Stomach (tissue), 9 donors: ENCODE results near the gene RABL2B. TPM values are rescaled to one million over a fixed set of nuclear protein-coding genes. Genes with fewer than 3 reads are reported as not detected.

ENCODE experiments used
- DNase-seq, 2 donors: peaks; one replicate each; pipeline versions ENCODE4 v3.0.0 to v3.0.0-alpha.2; 2013 to 2019
- H3K27ac ChIP-seq, 5 donors: fragments of 200-600 bp in 4 of 5; sonication (generic) in 4 of 5; one replicate each; pipeline ENCODE4 v1.5.1; 2013 to 2019; ENCODE audit warnings: mild to moderate bottlenecking in 1 of 5, moderate library complexity in 1 of 5
- H3K27me3 ChIP-seq, 3 donors: fragments of 200-600 bp; sonication (generic); one replicate each; pipeline ENCODE4 v1.5.1; 2017 to 2019; ENCODE audit warnings: mixed run types in 1 of 3
- H3K36me3 ChIP-seq, 4 donors: fragments of 200-600 bp; sonication (generic); 1 replicate in 3 of 4; 2 replicates in 1 of 4; pipeline ENCODE4 v1.5.1; 2016 to 2019
- H3K4me1 ChIP-seq, 4 donors: fragments of 200-600 bp; sonication (generic); one replicate each; pipeline ENCODE4 v1.5.1; 2016 to 2019
- H3K4me3 ChIP-seq, 4 donors: fragments of 200-600 bp; sonication (generic) in 3 of 4; one replicate each; pipeline ENCODE4 v1.5.1; 2016 to 2019; ENCODE audit warnings: mild to moderate bottlenecking in 1 of 4
- H3K9me3 ChIP-seq, 4 donors: fragments of 200-600 bp; sonication (generic); one replicate each; pipeline ENCODE4 v1.5.1; 2016 to 2019
- EP300 ChIP-seq: sonication (generic); formaldehyde crosslinking; IDR thresholded peaks from one replicate; pipeline ENCODE4 v1.6.1; 2017; ENCODE audit warnings: antibody characterized with exemption
- POLR2A ChIP-seq, 4 donors: fragments of 450-650 bp; IDR thresholded peaks; one replicate each; pipeline ENCODE4 v1.6.1; 2016; ENCODE audit warnings: antibody characterized with exemption in 4 of 4, control low read depth in 2 of 4, mild to moderate bottlenecking in 1 of 4, moderate library complexity in 1 of 4
- POLR2AphosphoS5 ChIP-seq, 3 donors: sonication (generic); formaldehyde crosslinking; IDR thresholded peaks; one replicate each; pipeline ENCODE4 v1.6.1; 2016; ENCODE audit warnings: antibody characterized with exemption in 3 of 3
- WGBS, 5 donors: extraction: QIAGEN DNeasy Blood & Tissue Kit in 3 of 5; methylation state at CpG; one replicate each; pipeline versions ENCODE4 v1.1.5 to v1.1.7; 2013 to 2018; 5-methylcytosine and 5-hydroxymethylcytosine counted together
- intact Hi-C: fragments of 100-400 bp; cut with DNase I; formaldehyde crosslinking; loops from one replicate; pipeline ENCODE4 v1.15.1; 2023; ENCODE audit warnings: low total_unique reads
- polyA plus RNA-seq, 3 donors: library from polyadenylated mRNA; stranded (reverse); fragments of 200-250 nt; gene quantifications; one replicate each; pipeline ENCODE4 v1.2.3, GENCODE V29; 2013
- total RNA-seq, 5 donors: library from RNA; depleted of rRNA; stranded (reverse); fragments of >200 nt; gene quantifications; one replicate each; pipeline versions ENCODE4 v1.1.0 to v1.2.3, GENCODE V29; 2014 to 2016
- TF ChIP-seq, protein P1 (sequence below), 7 experiments: fragments of 450-650 bp in 4 of 7; fragments of 200-600 bp in 3 of 7; sonication (generic) in 3 of 7; IDR thresholded peaks; one replicate each; pipeline ENCODE4 v1.5.1; 2016 to 2019; ENCODE audit warnings: antibody characterized with exemption in 7 of 7, control low read depth in 2 of 7, mild to moderate bottlenecking in 1 of 7
- donor health status: healthy with polysubstance abuse.
- donor health status: Bipolar disorder and iron deficiency.
- donor health status: healthy.

The RABL2B gene
- total and polyA plus RNA-seq, 8 donors, result 6.6 to 18.1 (median 13.3) TPM

DNA sequence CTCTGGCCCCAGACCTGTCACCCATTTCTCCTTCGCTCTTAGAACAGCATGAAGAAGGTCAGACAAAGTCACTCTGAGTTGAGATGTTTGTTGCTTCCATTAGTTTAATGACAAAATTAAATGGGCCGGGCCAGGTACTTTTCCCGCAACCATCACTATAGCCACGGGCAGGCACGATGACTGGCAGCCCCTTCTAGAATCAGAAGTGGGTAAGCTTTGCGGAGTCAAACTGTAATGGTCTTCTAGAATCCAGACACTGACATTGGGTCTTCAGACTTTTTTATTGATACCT, 47.8 kb downstream of the RABL2B start:
- TF ChIP-seq, protein P1, sequence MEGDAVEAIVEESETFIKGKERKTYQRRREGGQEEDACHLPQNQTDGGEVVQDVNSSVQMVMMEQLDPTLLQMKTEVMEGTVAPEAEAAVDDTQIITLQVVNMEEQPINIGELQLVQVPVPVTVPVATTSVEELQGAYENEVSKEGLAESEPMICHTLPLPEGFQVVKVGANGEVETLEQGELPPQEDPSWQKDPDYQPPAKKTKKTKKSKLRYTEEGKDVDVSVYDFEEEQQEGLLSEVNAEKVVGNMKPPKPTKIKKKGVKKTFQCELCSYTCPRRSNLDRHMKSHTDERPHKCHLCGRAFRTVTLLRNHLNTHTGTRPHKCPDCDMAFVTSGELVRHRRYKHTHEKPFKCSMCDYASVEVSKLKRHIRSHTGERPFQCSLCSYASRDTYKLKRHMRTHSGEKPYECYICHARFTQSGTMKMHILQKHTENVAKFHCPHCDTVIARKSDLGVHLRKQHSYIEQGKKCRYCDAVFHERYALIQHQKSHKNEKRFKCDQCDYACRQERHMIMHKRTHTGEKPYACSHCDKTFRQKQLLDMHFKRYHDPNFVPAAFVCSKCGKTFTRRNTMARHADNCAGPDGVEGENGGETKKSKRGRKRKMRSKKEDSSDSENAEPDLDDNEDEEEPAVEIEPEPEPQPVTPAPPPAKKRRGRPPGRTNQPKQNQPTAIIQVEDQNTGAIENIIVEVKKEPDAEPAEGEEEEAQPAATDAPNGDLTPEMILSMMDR (IDR thresholded peaks at IDR 0.05), result no peak
- H3K9me3 ChIP-seq, result no peaks in the 10 kb centered on the region
- intact Hi-C loops, result no loop called here
- H3K4me1 ChIP-seq, result peaks cover 0 to 24% (median 16%) of the 10 kb centered on the region in 4 donors
- H3K36me3 ChIP-seq, result no peaks in the 10 kb centered on the region
- DNase-seq, result no peak
- 75 to 85% (median 76%) methylated on average over 6 of the region's 6 CpGs for WGBS, 5 donors
- H3K27ac ChIP-seq, result no peak overlapping the region
- peaks cover 3 to 60% (median 25%) of the 10 kb centered on the region in 3 donors for H3K27me3 ChIP-seq
- H3K4me3 ChIP-seq, result no peak overlapping the region

DNA sequence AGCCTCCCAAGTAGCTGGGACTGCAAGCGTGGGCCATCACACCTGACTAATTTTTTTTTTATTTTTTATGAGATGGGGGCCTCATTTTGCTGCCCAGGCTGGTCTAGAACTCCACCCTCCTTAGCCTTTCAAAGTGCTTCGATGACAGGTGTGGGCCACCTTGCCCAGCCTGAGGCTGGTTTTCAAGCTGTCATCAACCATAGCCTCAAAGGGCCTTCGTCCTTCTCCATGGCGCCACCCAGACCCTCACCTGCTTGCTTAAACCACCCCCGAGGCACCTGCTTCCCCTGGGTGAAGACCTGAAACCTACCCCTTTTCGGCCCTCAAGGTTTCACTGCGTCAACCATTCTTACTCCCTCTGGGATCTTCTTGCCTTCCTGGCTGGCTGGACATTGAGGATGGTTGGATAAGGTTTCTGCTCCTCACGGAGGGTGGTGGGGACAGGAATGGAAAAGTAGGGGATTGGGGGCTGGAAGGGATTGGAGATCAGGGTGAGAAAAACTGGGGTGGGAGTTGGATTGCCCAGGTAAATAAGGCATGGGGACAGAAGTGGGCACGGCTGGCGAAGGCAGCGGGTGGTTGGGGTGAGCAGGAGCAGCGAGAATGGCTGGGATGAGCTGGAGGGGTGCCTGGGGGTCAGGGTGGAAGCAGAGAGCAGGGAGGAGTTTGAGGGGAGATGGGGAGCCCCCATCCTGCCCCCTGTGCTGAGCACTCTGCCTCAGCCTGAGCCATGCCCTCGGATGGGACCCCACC, 48.3 kb downstream of the RABL2B start:
- 81 to 90% (median 87%) methylated on average over 13 of the region's 13 CpGs for WGBS, 5 donors
- H3K9me3 ChIP-seq, result no peaks in the 10 kb centered on the region
- H3K27ac ChIP-seq, result no peak overlapping the region
- peaks cover 3 to 65% (median 30%) of the 10 kb centered on the region in 3 donors for H3K27me3 ChIP-seq
- DNase-seq, result peak in 1 of 2 donors; percentile 14
- intact Hi-C loops, result no loop called here
- peaks cover 0 to 28% (median 16%) of the 10 kb centered on the region in 4 donors for H3K4me1 ChIP-seq
- H3K36me3 ChIP-seq, result no peaks in the 10 kb centered on the region
- TF ChIP-seq POLR2A (IDR thresholded peaks at IDR 0.05) (no peak), POLR2AphosphoS5 (IDR thresholded peaks at IDR 0.05) (no peak), EP300 (no peak)
- TF ChIP-seq, protein P1 (IDR thresholded peaks at IDR 0.05), result no peak
- H3K4me3 ChIP-seq, result no peak overlapping the region

DNA sequence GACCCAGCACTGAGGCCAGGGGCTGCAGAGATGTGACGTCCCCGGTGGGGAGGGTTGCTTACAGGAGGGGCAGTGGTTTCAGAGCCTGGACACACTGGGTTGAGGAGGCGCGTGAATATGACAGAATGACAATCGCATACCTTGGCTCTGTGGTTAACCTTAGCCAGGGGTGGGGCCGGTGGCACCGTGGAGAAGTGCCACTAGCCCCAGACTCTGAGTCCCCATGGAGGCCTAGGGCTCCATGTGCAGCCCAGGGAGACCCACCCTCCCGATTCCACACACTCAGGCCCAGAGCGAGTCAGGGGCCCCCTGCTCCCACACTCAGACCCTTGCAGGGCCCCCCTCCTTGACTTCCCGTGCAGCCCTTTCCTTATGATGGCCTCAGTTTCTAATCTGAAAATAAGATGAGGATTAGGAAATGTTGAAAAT, 49.1 kb downstream of the RABL2B start:
- 72 to 85% (median 80%) methylated on average over 9 to 10 of the region's 10 CpGs for WGBS, 5 donors
- TF ChIP-seq EP300 (no peak), POLR2A (IDR thresholded peaks at IDR 0.05) (no peak), POLR2AphosphoS5 (IDR thresholded peaks at IDR 0.05) (no peak)
- TF ChIP-seq, protein P1 (IDR thresholded peaks at IDR 0.05), result no peak
- no peak for DNase-seq
- Histone ChIP-seq H3K36me3 (peaks cover 0 to under 1% (median 0%) of the 10 kb centered on the region in 4 donors), H3K9me3 (no peaks in the 10 kb centered on the region), H3K4me1 (peaks cover 0 to 28% (median 16%) of the 10 kb centered on the region in 4 donors), H3K4me3 (no peak overlapping the region), H3K27ac (no peak overlapping the region), H3K27me3 (peaks cover 3 to 72% (median 30%) of the 10 kb centered on the region in 3 donors)
- intact Hi-C loops, result no loop called here

DNA sequence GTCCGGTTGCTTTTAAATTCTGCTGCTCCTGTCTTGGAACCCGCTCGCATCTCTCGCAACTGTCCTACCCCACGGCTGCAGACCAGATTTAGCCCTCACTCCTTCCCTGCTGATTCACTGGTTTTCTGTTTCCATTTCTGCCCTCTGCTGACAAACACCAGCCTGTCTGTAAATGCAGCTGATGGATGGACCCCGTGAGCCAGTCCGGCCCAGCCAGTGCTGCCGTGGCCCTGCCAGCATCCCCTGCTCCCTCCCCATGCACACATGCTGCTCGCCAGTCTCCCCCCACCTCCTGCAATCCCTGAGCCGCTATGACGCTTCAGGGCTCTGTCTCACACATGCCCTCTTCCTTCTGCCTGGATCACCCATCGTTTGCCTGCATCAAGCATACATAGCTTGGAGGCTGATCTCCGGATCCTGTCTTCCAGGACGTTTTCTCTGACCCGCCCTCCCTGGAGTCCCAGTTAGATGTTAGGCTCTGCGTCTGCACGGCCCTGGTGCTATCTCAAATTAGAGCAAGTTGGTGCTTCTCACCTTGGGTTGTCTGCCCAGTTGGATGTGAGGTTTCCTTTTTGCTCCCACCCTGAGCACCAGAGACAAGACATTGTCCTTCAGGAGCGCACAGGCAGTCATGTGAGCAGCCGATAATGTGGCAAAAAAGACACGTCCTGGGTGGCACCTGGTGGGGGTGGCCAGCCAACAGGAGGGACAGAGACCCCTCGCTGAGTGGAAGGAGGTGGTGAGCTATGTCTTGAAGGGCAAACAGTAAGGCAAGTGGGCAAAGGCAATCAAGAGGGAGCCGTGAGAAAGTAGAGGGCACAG, 49.7 kb downstream of the RABL2B start:
- intact Hi-C loops, result no loop called here
- Histone ChIP-seq H3K27me3 (peaks cover 3 to 72% (median 30%) of the 10 kb centered on the region in 3 donors), H3K27ac (no peak overlapping the region), H3K4me1 (peaks cover 0 to 28% (median 16%) of the 10 kb centered on the region in 4 donors), H3K36me3 (peaks cover 0 to 6% (median 0%) of the 10 kb centered on the region in 4 donors), H3K9me3 (no peaks in the 10 kb centered on the region), H3K4me3 (no peak overlapping the region)
- peak in 1 of 2 donors; percentile 63 for DNase-seq
- no peak for TF ChIP-seq EP300
- TF ChIP-seq, protein P1 (IDR thresholded peaks at IDR 0.05), result no peak
- TF ChIP-seq POLR2AphosphoS5 (IDR thresholded peaks at IDR 0.05), result no peak
- no peak for TF ChIP-seq POLR2A (IDR thresholded peaks at IDR 0.05)
- WGBS, 5 donors, result 38 to 49% (median 46%) methylated on average over 22 of the region's 22 CpGs
